Mucosa of gallbladder (tissue), 1 donor: ENCODE data around the gene F5. TPM values are rescaled to one million over a fixed set of nuclear protein-coding genes. Genes with fewer than 3 reads are reported as not detected.
A peak's percentile ranks its signal among the peaks of the same experiment; 100 is the strongest.

ENCODE experiments used
- DNase-seq: peaks from one replicate; pipeline ENCODE4 v3.0.0-alpha.2; 2020; ENCODE audit warnings: low spot score
- total RNA-seq: library from RNA; stranded (reverse); gene quantifications from one replicate; pipeline ENCODE4 v1.2.1, GENCODE V29; 2021
- donor health status: DM: no; HTN: no; CAD: no.

F5 gene
- total RNA-seq, 1 donor from 2014 or later, result 154 TPM

DNA sequence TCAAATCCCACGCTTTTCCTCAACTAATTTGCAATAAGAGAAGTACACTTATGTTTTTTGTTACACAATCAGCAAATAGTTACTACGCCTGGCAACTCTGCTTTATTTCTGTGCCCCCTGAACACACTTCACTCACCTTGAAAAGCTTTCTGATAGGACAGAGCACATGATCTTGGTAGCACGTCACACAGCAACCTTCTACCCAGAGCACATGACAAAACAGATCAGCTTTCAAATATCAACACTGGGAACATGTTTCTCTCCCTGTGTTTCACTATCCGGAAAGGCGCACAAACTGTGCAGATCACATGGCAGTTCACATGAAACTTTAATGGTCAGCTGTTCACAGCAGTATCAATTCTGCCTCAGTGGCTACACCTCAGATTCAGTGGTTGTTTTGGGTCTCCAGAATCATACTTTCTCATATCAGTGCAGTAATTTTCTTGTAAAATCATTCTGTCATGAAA, 102.7 kb downstream of the F5 start:
- peak; percentile 60 for DNase-seq

DNA sequence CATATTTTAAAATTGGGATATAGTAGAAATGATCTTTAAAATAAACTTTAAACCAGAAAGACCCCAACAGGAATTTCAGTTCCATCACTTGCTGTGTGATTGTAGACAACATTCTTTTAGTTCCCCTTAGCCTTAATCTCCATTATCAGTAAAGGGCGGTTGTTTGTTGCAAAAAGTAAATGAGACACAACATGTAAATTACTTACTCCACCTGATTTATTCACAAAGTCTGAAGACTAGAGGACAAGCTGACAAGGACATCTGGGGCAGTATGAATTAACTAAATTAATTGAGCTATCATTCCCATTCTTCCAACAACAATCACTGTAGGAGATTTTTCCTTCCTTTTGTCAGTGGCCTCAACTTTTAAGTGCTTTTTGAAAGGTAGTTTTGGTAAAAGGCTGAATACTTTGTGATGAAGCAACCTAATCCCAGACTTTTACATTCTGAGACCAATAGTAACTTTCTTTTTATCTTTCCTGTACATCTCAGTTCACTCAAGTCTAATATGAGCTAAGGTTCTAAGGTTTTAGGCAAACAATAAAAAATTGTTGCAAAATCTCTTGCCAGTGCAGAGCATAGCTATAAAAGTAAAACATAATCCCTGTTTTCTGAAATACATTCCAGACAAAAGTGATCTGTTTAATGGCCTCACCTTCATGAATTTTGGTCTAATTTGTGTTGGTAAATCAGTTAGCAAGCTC, 106.8 kb downstream of the F5 start:
- no peak for DNase-seq

DNA sequence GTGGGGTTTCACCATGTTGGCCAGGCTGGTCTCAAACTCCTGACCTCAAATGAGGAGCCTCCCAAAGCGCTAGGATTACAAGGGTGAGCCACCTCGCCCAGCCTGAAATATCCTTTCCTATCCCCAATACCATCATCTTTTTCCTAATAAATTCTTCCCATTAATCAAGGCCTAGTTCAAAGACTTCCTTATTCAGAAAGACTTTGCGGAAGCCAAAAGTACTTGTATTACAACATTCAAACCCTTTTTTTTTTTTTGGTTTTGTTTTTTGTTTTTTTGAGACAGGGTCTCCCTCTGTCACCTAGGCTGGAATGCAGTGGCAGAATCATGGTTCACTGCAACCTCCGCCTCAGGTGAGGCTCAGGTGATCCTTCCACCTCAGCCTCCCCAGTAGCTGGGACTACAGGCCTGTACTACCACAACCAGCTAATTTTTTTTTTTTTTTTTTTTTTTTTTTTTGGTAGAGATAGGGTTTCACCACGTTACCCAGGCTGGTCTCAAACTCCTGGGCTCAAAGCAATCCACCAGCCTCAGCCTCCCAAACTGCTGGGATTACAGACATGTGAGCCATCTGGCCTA, 108.1 kb downstream of the F5 start:
- DNase-seq, result no peak

DNA sequence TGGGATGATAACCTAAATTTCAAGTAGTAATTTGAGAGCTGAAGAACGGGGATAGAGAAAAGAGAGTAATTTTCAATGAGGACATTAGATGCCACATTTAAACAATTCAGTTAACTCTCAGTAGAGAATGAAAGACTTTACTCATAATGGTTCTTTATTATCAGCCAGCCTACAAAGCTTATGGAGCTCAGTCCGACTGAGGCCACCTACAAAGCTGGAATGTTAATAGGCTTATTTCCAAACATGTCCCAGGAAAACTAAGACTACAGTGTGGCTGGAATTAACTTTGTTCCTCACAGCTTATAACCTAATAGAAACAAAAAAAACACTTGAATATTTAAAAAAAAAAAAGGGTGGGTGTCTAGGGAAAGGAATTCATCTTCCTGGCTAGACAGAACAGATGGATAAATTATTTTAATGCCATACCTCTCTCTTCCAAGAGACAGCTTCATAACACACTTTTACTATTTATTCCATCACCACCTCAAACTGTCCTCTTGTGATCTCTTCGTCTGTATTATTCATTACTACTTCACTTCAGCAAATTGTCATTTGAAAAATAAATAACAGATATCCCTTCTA, 110.4 kb downstream of the F5 start:
- no peak for DNase-seq

DNA sequence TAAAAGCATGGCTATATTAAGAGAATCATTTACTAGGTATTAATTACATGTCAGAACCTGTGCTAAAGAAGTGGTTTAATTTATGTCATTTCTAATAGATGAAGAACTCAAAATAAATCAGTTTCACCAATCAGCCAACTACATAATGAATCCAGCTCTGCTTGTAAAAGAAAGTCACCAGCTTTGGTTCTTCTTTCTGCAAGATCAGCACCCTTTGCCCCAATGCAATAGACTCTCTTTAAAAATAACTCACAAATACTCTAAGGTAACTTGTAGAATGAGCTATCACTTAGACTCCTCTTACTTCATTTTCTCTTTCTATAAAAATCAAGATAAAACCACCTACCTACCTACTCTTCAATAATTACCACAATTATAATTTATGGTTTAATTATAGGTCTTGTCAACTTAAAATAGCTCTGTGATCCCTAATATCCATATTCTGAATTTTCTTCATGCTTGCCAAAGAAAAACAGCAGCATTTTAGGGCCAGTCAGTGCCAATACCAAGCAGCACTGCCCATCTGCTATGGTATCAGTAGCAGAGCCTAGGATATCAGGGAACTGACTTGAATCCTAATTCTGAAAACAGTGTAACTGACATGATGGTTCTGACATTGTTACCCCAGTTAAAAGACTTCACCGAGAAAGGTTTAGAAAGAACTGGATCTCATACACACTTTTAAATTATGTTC, 111.8 kb downstream of the F5 start:
- no peak for DNase-seq

DNA sequence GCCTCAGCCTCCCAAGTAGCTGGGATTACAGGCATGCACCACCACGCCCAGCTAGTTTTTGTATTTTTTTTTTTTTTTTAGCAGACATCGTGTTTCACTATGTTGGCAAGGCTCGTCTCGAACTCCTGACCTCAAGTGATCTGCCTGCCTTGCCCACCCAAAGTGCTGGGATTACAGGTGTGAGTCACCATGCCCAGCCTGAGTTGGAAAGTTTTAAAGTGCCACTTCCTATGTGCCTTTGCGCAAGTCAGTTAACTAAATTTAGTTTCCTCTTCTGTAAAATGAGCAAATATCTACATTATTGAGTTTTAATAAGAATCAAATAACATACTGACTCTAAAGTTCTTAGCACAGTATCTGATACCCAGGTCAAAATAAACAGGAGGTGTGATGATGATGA, 112.9 kb downstream of the F5 start:
- DNase-seq, result no peak

DNA sequence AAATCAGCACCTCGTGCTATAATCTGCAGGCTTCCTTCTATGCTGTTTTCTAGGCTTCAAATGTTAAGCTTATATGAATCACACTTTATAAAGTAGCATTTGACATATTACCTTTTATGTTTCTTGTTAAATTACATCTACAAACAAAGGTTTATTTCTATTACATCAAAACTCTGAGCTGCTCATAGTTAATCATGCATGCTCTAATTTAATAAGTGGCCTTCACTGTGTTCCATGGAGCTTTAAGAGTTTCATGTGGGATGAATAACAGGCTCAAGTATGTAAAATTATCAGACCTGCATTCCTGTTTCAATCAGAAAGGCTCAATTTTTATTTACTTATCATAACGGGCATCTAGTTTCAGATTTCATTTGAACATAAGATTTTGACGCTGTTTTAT, 113.5 kb downstream of the F5 start:
- no peak for DNase-seq

DNA sequence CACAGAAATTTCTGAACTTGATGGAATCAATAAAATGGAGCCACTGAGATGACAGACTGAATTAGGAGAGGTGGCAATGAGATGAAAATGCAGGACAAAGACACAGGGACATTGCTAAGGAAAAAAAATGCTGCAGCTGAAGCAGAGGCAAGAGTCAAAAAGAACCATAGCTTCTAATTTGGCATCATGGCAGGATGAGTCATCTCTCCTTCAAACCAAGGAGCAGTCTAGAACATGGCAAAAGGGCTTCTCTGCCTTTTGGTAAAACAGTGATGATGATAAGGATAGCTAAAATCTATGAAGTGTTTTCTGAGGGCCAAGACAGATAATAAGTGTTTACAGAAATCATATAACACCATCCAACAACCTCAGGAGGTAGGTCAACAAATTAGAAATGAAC, 117.3 kb downstream of the F5 start:
- no peak for DNase-seq

DNA sequence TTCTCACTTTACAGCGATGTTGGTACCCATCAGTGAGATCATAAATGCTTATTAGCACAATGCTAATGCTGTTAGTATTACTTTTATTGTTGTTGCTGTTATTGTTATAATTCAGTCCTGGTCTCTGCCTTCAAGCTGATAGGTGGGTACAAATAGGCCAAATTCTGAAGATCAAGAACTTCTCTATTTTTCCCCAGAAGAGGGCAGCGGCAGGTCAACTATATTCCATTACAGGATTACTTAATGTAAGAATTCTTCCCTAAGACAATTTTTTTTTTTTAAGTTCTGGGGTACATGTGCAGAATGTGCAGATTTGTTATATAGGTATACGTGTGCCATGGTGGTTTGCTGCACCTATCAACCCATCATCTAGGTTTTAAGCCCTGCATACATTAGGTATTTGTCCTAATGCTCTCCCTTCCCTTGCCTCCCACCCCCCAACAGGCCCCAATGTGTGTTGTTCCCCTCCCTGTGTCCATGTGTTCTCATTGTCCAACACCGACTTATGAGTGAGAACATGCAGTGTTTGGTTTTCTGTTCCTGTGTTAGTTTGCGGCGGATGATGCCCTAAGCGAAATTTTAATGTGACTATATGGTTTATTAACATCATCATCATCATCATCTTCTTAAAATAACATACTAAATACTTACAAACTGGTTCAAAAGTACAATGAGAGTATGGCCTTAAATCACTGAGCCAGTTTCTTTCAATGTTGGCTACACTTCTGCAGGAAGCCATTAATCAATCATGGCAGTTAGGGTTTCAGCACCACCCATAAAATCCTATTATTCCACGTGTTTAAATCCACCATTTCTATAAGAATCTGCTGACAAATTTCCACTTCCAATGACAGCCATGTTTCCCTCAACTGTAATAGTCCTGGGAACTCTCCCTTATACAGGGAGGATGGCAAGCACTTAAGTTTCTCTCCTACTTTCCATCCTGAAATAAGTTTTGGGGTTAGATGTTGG, 119.7 kb downstream of the F5 start:
- no peak for DNase-seq

DNA sequence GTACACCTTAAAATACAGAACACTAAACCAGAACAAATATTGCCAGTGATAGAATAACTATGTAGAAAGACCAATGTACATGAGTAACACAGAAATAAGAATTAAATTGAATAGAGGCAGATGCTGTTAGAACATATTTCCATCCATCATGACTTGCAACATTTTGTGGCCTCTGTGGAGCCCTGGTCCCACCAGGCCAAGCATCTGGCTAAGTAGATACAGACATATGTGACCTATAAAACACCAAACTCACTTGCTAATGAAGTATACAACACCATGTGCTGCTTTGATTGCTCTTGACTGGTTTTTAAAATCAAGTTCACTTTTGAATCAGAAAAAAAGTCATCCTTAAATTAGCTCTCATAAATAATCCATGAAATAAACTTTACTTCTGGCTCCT, 121.0 kb downstream of the F5 start:
- DNase-seq, result no peak

Other genes with a start within 250 kb of the F5 start
- 18.0 TPM for gene NME7, start 218.7 kb downstream of the F5 start, total RNA-seq
- gene BLZF1, start 218.3 kb downstream of the F5 start, total RNA-seq, result 32.0 TPM
- 5.6 TPM for gene CCDC181, start 159.0 kb downstream of the F5 start, total RNA-seq
- gene SLC19A2, start 100.5 kb downstream of the F5 start, total RNA-seq, result 29.0 TPM
- gene SELP, start 43.6 kb upstream of the F5 start, total RNA-seq, result 12.6 TPM
- 5.6 TPM for gene SELL, start 125.1 kb upstream of the F5 start, total RNA-seq
- gene SELE, start 147.6 kb upstream of the F5 start, total RNA-seq, result 0.95 TPM
- gene METTL18, start 208.4 kb upstream of the F5 start, total RNA-seq, result 4.9 TPM